ENCODE measurements around the gene TBC1D20. TPM values are rescaled to one million over a fixed set of nuclear protein-coding genes. Genes with fewer than 3 reads are reported as not detected.
A peak's percentile ranks its signal among the peaks of the same experiment; 100 is the strongest.
"Not testable (repeated sequence)": the region's sequence is repeated elsewhere in the genome, so short reads cannot be mapped to it uniquely, and the experiment has no call there.

Gene TBC1D20
- total RNA-seq, 2 donors from 2014 or later = 20.5 to 21.9 TPM

DNA sequence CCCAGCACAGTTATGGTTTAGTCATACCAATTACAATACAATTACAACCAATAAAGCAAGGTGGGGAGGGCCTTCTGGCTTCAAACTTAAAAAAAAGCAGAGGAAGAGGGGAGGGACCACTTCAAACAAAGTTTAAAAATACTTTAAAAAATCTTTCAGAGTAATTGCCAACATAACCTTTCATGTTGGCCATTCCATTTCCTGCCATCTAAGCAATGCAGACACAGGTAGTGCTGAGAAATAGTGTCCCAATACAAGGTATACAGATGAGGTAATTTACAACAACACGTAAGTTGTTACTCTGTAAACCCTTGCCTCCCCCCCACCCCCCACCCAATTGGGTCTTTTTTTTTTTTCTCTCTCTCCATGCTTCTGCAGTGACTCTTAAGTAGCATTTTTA lies 18.8 kb upstream of the TBC1D20 start:
- no peak for ATAC-seq (replicated peaks)
- no peaks in the 10 kb centered on the region for H3K9me3 Mint-ChIP-seq
- peaks cover 9% of the 10 kb centered on the region for H3K4me1 Mint-ChIP-seq
- H3K4me3 Mint-ChIP-seq = no peak overlapping the region
- H3K36me3 Mint-ChIP-seq (ENCODE audit: low read depth) = peaks cover 81% of the 10 kb centered on the region
- H3K27me3 Mint-ChIP-seq = no peaks in the 10 kb centered on the region
- H3K27ac Mint-ChIP-seq = no peak overlapping the region

DNA sequence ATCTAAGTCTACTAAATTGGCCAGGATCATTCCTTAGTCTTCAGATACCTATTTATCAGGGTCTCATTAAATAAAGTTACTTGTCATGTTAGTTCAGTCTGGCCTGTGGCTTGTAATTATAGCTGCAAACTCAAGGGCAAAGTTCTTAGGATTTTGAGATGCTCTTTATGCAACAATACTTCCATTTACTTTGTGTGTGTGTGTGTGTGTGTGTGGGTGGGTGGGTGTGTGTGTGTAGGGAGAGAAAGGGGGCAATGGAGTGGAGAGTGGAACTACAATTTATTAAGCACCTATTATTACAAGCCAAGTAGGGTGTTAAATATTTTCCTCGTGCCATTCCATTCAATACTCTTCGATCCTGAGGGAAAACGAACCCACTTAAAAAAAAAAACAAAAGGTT lies 17.7 kb upstream of the TBC1D20 start:
- peaks cover 75% of the 10 kb centered on the region for H3K36me3 Mint-ChIP-seq (ENCODE audit: low read depth)
- H3K9me3 Mint-ChIP-seq = no peaks in the 10 kb centered on the region
- H3K4me1 Mint-ChIP-seq = peaks cover 9% of the 10 kb centered on the region
- H3K27me3 Mint-ChIP-seq = no peaks in the 10 kb centered on the region
- no peak overlapping the region for H3K4me3 Mint-ChIP-seq
- ATAC-seq (replicated peaks) = no peak
- H3K27ac Mint-ChIP-seq = no peak overlapping the region

DNA sequence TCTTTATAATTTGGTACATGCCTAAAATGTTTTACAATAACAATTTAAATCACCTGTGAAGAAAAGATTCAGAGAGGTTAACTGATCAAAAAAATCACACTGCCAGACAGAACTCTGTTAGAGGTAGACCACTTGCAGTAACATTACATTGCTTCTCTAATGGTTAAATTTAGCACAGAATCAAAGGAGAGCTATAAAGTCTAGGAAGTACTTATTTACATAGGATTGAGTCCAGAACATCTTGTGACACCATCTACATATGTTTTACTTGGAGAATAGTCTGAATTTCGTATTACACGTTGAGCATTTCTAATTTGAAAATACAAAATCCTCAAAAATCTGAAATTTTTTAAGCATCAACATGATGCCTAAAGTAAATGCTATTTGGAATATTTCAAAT lies 17.2 kb upstream of the TBC1D20 start:
- Mint-ChIP-seq H3K9me3 (no peaks in the 10 kb centered on the region), H3K36me3 (ENCODE audit: low read depth) (peaks cover 69% of the 10 kb centered on the region), H3K4me1 (peaks cover 9% of the 10 kb centered on the region), H3K4me3 (no peak overlapping the region), H3K27me3 (no peaks in the 10 kb centered on the region), H3K27ac (peak overlapping the region; percentile 1)
- no peak for ATAC-seq (replicated peaks)

DNA sequence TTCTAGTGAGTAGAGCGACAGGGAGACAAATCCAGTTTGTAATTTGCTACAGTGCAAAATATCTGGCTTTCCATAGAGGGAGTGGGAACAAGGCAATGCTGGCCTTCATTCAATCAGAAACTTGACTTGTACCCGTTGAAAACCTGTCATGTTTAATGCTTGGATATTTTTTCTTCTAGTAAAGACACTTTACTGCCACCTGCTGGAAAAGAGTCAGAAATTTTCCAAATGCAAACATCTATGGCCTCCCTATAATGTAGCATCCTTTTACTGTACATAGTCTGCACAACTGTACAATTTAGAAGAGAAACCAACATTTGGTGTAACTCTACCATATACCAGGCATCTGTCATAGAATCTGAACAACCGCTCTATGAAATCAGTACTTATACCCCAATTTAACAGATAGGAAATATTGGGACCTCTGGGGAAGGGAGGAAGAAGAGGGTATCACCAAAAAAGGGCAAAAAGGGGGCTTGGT lies 16.7 kb upstream of the TBC1D20 start:
- Mint-ChIP-seq H3K27me3 (no peaks in the 10 kb centered on the region), H3K36me3 (ENCODE audit: low read depth) (peaks cover 64% of the 10 kb centered on the region), H3K4me3 (no peak overlapping the region), H3K9me3 (no peaks in the 10 kb centered on the region), H3K27ac (peak overlapping the region; percentile 1), H3K4me1 (peaks cover 9% of the 10 kb centered on the region)
- peak; percentile 60 for ATAC-seq (replicated peaks)

DNA sequence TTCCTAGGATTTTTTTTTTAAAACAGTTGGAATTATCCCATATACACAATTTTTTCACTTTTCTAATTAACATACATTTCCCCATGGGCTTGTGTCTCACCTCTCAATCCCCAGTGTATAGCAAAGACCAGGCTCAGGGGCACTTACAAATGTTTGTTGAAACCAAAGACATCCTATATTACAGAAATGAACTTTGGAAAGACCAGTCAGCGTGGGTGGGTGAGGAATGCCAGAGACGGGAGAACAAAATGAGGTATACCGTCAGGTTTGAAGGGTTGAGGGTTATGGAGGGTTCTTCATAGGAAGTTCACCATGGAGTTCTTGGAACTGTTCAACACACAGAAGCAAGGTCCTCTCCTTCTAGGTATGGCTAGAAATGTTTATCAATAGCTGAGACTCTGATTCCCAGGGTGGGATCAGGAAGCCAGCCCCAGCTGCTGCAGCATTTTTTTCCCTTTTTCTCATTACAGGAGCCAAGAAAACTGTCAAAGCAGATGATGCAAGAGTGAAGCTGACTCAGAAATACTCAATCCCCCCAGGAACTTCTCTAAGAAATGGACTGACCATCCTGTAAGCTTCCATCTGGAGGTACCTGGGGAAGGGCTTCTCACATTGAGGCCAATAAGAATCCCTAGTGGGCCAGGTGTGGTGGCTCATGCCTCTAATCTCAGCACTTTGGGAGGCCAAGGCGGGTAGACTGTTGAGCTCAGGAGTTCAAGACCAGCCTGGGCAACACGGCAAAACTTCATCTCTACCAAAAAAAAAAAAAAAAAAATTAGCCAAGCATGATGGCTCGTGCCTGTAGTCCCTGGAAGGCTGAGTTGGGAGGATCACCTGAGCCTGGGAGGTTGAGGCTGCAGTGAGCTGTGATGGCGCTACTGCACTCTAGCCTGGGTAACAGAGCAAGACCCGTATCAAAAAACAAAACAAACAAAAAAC lies 15.9 kb upstream of the TBC1D20 start:
- Mint-ChIP-seq H3K27ac (peak overlapping the region; percentile 1), H3K4me3 (no peak overlapping the region), H3K9me3 (no peaks in the 10 kb centered on the region), H3K27me3 (no peaks in the 10 kb centered on the region), H3K36me3 (ENCODE audit: low read depth) (peaks cover 62% of the 10 kb centered on the region), H3K4me1 (peaks cover 9% of the 10 kb centered on the region)
- no peak for ATAC-seq (replicated peaks)

DNA sequence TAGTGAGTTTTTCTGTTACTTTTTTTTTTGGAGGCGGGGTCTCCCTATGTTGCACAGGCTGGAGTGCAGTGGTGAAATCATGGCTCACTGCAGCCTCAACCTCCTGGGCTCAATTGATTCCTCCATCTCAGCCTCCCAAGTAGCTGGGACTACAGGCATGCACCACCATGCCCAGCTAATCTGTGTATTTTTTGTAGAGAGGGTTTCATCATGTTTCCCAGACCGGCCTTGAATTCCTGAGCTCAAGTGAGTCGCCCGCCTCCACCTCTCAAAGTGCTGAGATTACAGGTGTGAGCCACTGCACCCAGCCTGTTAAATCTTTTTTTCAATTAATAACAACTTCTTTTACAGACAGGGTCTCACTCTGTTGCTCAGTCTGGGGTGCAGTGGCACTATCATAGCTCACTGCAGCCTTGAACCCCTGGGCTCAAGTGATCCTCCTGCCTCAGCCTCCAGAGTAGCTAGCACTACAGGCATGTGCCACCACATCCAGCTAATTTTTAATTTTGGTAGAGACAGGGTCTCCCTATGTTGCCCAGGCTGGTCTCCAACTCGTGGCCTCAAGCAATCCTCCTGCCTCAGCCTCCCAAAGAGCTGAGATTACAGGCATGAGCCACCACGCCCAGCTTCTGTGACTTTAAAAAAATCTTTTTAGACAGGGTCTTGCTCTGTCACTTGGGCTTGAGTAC lies 14.4 kb upstream of the TBC1D20 start:
- not testable (repeated sequence) for H3K9me3 Mint-ChIP-seq; H3K4me1 Mint-ChIP-seq; H3K27me3 Mint-ChIP-seq; H3K4me3 Mint-ChIP-seq; H3K27ac Mint-ChIP-seq; ATAC-seq (replicated peaks)
- H3K36me3 Mint-ChIP-seq (ENCODE audit: low read depth) = peaks cover 47% of the 10 kb centered on the region

DNA sequence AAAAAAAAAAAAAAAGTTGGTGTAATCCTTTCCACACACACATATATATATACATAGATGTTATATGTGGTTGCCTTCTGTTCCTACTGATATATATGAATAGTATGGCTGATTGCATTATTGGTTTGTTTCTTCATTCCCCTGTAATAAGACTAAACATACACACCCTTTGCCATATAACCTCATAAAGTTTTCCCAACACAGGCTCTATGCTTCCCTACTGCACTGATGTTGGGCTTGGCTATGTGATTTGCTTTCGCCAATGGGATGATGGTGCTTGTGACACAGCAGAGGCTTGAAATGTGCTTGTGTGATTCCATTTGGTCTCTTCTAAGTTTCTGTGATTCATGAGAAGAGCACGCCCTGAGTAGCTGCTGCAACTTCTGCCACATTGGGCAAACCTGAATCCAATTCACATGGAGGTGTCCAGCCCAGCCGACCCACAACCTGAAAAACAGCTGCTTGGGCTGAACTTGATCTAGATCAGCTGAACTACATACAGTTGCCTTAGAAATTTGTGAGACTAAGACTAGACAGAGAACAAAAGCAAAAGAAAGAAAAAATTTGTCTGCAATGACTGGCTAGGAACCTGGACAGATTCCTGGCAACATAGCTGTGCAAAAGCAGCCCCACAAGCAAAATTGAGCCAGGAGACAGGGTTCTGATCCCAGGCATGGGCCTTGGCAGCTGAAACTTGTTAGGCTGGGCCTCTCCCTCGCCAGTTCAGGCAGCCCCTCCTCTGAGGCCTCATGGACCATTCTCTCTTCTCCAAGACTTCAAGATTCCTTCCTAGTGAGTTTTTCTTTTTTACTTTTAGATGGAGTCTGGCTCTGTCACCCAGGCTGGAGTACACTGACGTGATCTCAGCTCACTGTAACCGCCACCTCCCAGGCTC lies 13.4 kb upstream of the TBC1D20 start:
- H3K4me3 Mint-ChIP-seq = no peak overlapping the region
- no peaks in the 10 kb centered on the region for H3K27me3 Mint-ChIP-seq
- H3K9me3 Mint-ChIP-seq = no peaks in the 10 kb centered on the region
- peaks cover 44% of the 10 kb centered on the region for H3K36me3 Mint-ChIP-seq (ENCODE audit: low read depth)
- H3K27ac Mint-ChIP-seq = no peak overlapping the region
- H3K4me1 Mint-ChIP-seq = peaks cover 4% of the 10 kb centered on the region
- ATAC-seq (replicated peaks) = no peak

DNA sequence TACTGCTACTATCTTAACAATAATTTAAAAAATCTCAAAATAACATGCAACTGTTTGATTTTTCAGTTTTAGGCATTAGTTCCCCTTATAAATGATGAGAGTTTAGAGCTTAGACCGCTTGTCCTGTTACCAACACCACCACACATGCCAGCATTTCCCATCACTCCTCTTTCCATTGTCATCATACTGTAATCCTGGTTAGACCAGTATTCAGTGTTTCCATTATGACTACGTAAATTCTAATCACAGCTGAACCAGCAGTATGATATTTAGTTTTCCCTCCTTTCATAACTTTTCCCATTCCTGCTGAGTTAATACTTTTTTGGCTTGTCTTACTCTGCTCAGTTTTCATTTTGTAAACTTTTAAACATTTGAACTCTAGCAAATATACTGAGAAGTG lies 12.2 kb upstream of the TBC1D20 start:
- H3K4me3 Mint-ChIP-seq = no peak overlapping the region
- H3K9me3 Mint-ChIP-seq = no peaks in the 10 kb centered on the region
- ATAC-seq (replicated peaks) = no peak
- H3K27me3 Mint-ChIP-seq = no peaks in the 10 kb centered on the region
- peaks cover 33% of the 10 kb centered on the region for H3K36me3 Mint-ChIP-seq (ENCODE audit: low read depth)
- H3K4me1 Mint-ChIP-seq = peaks cover 4% of the 10 kb centered on the region
- H3K27ac Mint-ChIP-seq = peak overlapping the region; percentile 47

DNA sequence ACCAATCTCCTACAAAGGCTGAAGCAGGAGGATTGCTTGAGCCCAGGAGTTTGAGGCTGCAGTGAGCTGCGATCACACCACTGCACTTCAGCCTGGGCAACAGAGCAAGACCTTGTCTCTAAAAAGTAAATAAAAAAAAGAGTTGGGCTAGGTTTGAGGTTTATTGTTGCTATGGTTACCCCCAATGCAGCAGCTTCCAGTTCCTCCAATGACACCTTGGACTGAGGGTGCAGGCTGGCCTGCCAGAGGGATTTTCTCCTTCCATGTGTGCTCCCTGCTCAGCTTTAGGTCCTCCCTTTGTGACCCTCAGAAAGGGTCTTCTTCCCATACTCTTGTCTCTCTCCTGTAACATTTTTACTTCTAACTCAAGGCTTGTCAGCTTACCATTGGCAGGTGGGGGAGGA lies 10.6 kb upstream of the TBC1D20 start:
- Mint-ChIP-seq H3K27me3 (no peaks in the 10 kb centered on the region), H3K9me3 (no peaks in the 10 kb centered on the region), H3K27ac (no peak overlapping the region), H3K36me3 (ENCODE audit: low read depth) (peaks cover 16% of the 10 kb centered on the region), H3K4me1 (no peaks in the 10 kb centered on the region), H3K4me3 (no peak overlapping the region)
- no peak for ATAC-seq (replicated peaks)

DNA sequence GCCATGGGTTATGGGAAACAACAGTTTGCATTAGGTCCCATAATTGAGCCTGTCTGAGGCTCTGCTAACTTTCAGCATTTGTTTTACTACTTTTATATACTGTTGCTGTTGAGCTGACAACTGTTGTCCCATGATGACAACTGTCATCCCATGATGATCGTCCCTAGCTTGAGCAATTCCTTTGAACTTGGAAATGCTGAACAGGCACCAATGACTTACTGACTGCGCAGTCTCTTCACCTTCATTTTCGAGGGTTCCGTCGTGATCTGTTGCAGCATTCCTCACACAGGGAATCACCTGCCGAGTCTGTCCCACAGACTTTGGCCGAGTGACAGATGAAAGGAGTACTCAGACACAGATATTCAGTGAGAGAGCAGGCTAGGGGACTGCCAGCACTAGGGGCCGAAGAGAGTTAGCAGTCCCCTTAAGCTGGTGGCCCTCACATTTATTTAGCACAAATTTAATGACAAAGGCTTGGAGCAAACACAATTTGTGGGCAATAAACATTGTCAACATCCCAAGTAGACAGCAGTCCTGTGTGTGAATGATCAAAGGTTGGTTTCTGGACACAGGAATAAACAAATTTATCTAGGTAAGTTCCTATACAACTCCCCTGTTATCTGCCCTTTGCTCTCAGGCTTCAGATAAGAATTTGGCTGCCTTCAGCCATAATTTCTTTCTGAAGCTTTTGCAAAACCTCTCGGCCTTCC lies 10.0 kb upstream of the TBC1D20 start:
- no peaks in the 10 kb centered on the region for H3K27me3 Mint-ChIP-seq
- H3K4me1 Mint-ChIP-seq = no peaks in the 10 kb centered on the region
- no peak for ATAC-seq (replicated peaks)
- H3K4me3 Mint-ChIP-seq = no peak overlapping the region
- H3K27ac Mint-ChIP-seq = no peak overlapping the region
- no peaks in the 10 kb centered on the region for H3K9me3 Mint-ChIP-seq
- peaks cover 10% of the 10 kb centered on the region for H3K36me3 Mint-ChIP-seq (ENCODE audit: low read depth)

DNA sequence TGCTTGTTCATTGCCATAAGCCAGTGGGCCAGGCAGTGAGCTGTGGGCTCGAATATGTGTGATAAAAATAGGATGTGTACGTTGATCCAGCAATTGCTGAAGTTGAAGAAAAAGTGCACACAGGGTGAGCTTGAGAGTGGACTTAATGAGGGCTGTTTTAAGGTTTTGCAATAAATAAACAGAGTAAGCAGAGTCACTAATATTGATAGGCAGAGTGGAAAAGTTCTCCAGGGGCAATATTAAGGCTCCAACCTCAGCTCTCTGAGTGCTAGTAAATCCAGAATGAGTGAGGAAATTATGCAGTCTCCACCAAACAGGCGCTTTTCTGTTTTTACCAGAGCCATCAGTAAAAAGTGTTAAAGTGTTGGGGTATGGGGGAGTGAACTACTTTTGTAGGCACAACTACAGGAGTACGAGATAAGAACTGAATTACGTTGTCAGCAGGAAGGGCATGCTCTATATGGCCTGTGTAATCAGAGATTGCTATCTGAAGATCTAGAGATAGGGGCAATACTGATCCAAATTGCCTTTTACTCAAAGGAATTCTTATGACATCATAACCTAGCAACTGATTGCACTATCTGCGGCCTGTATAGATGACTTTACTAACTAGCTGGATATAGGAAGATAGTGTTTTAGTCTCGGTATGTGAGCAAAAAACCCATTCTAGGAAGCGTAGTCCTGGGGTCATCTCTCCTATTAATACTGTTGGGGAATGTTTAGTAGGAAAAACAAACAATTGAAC lies 7.6 kb upstream of the TBC1D20 start:
- Mint-ChIP-seq H3K4me1 (no peaks in the 10 kb centered on the region), H3K27me3 (no peaks in the 10 kb centered on the region), H3K4me3 (no peak overlapping the region), H3K9me3 (no peaks in the 10 kb centered on the region), H3K36me3 (ENCODE audit: low read depth) (peaks cover 5% of the 10 kb centered on the region), H3K27ac (no peak overlapping the region)
- no peak for ATAC-seq (replicated peaks)

DNA sequence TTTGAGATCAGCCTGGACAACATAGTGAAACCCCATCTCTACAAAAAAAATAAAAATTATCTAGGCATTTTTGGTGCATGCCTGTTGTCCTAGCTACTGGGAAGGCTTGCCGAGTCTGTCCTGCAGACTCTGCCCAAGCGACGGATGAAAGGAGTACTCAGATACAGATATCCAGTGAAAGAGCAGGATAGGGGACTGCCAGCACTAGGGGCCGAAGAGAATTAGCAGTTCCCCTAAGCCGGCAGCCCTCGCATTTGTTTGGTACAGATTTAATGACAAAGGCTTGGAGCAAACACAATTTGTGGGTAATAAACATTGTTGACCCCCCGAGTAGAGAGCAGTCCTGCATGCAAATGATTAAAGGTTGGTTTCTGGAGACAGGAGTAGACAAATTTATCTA lies 5.4 kb upstream of the TBC1D20 start:
- Mint-ChIP-seq H3K36me3 (ENCODE audit: low read depth) (no peaks in the 10 kb centered on the region), H3K4me3 (no peak overlapping the region), H3K27ac (no peak overlapping the region), H3K4me1 (peaks cover 6% of the 10 kb centered on the region), H3K27me3 (no peaks in the 10 kb centered on the region), H3K9me3 (no peaks in the 10 kb centered on the region)
- no peak for ATAC-seq (replicated peaks)

Data from activated T-helper 17 cell treated with anti-CD3 and anti-CD28 coated beads, Interleukin-2, amount 50 U/mL, for 72 hours (primary cell).